NCI-H748 treated with DMSO at 0.1 percent for 48 hours (cell line): ENCODE data around the gene TPSAB1.
"Not testable (repeated sequence)": the region's sequence is repeated elsewhere in the genome, so short reads cannot be mapped to it uniquely, and the experiment has no call there.

Source experiments
- DNase-seq: peaks from one replicate; lab custom pipeline; 2025; lab: John Stamatoyannopoulos, UW

The TPSAB1 gene

GRCh38 chr16:1265090-1265630 is 24.7 kb downstream of the TPSAB1 start:
- DNase-seq, result no peak

GRCh38 chr16:1265826-1266225 is 25.3 kb downstream of the TPSAB1 start:
- no peak for DNase-seq

DNA sequence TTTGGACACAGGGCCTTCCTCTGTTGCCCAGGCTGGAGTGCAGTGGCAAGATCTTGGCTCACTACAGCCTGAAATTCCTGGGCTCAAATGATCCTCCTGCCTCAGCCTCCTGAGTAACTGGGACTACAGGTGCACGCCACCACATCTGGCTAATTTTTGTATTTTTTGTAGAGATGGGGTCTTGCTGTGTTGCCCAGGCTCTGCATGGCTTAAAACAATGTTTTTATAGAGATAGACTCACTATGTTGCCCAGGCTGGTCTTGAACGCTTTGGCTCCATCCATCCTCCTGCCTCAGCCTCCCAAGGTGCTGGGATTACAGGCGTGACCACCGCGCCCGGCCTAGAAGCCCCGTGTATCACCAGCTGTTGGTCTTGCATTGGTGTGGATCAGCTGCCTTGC is 28.9 kb downstream of the TPSAB1 start:
- DNase-seq, result not testable (repeated sequence)

DNA sequence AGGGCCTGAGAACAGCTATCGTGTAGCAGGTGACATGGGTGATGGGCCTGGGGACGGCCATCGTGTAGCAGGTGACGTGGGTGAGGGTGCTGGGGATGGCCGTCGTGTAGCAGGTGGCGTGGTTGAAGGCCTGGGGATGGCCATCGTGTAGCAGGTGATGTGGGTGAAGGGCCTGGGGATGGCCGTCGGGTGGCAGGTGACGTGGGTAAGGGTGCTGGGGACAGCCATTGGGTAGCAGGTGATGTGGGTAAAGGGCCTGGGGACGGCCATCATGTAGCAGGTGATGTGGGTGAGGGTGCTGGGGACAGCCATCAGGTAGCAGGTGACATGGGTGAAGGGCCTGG is 30.8 kb downstream of the TPSAB1 start:
- no peak for DNase-seq

- DNase-seq, result peak; percentile 74
Observed at GRCh38 chr16:1271724-1272413, 31.4 kb downstream of the TPSAB1 start.

DNA sequence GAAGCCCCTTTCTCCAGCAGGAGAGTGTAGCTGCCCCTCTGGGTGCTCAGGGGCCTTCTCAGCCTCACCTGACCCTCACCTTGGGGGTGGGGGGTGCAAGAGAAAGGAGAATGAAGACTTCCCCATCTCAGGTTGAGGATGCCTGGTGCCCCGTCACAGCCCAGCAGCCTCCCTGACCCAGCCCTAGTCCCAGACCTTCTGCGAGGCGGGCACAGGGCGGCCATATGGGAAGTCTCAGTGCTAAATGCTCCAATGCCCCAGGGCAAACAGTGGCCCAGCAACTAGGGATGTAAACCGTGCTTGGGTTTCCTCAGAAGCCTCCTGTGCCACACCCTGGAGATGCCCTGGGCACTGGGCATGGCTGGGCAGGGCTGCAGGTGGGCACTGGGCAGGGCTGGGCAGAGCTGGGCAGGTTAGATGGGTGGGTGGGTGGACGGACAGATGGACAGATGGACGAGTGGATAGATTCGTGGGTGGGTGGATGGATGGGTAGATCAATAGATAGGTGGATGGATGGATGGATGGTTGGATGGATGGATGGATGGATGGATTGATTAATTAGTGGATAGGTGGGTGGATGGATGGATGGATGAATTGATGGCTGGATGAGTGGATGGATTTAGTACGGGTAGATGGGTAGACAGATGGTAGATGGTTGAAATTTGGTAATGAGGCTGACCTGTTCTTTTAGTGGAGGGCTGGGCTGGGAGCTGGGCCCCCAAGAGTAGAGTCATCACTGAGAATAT is 32.1 kb downstream of the TPSAB1 start:
- DNase-seq, result no peak

DNA sequence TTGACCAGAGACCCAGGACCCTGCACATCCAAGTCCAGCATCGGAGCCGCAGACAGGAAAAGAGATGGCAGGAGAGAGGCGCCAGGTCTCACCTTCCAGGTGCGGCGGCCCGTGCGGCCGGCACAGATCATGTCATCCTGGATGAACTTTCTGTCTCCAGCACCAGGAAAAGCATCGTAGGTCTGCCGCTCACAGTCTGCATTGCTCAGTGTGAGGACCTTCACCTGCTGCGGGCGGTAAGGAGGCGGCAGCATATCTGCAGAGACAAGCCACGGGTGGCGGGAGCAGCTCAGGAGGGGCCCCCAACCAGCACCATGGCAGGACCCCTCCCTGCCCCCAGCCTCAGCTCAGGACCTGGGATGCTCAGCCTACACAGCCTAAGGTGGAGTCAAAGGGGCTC is 33.3 kb downstream of the TPSAB1 start:
- no peak for DNase-seq

- no peak for DNase-seq
Observed at GRCh38 chr16:1274767-1275166, 34.3 kb downstream of the TPSAB1 start.

DNA sequence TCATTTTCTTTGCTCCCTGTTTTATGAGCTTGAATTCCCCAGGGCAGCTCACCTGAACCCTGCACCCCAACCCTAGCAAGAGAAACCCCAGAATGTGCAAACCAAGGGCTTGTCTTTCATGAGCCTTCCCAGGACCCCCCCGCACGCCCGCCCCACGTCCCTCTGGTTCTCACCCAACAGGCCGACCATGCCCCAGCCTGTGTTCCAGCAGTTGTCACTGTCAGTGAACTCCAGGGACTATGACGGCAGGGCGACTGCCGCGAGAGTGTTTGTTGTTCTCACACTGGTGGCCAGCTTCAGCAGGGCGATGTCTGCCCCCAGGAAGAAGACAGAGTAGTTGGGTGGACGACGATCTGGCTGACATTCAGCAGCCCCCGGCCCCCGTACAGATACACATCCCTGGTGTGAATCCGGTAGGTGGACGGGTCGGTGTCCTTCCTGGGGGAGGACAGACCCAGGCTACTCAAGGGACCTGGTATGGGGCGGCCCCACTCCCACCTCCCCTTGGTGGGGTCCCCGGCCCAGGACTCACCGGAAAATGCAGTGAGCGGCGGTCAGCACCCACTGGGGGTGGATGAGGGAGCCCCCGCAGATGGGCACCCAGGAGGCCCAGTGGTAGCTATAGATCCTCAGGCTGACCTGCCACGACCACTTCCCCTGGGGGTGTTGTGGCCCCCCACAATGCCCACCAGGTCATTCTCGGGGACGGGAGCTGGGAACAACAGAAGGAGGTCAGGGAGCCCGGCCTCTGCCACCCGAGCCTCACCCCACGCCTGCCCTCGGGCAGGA is 35.5 kb downstream of the TPSAB1 start:
- DNase-seq, result no peak

- DNase-seq, result no peak
Observed at GRCh38 chr16:1276580-1276878, 36.0 kb downstream of the TPSAB1 start.

DNA sequence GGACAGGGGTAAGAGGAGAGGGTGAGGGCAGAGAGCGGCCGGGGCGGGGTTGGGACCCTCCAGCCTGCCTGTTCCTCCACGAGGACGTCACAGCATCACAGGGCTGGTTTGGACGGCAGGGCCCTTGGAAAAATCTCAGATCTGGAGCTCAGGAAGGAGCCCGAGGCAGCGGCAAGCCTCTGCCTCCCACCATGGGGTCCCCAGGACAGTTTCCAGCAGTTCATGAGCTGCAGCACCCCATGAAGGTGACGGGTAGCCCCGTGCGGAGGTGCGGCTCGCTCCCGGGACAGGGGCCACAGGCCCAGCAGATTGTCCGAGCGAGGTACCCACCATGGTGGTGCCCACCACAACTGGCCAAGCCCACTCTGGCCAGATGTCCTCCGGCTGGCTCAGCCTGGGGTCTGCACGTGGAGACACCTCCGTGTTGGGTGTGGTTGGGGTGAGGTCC is 36.7 kb downstream of the TPSAB1 start:
- DNase-seq, result no peak

- no peak for DNase-seq
Observed at GRCh38 chr16:1277617-1278282, 37.2 kb downstream of the TPSAB1 start.

- DNase-seq, result no peak
Observed at GRCh38 chr16:1278477-1278876, 38.0 kb downstream of the TPSAB1 start.

- DNase-seq, result no peak
Observed at GRCh38 chr16:1279081-1279944, 38.8 kb downstream of the TPSAB1 start.

- DNase-seq, result no peak
Observed at GRCh38 chr16:1279945-1280589, 39.6 kb downstream of the TPSAB1 start.

DNA sequence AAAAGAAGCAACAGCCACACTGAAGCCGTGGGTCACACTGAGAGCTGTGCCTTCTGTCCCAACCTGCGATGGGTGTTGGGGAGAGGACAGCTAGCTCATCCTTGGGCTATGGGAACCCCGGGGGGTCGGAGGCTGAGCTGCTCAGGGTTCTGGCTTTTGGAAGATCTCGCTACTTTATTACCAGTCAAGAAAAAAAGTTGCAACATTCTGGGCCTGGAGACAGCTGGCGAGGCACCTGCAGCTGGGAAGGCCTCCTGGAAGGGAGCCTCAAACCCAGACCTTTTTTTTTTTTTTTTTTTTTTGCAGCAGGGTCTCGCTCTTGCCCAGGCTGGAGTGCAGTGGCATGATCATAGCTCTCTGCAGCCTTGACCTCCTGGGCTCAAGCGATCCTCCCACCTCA is 40.3 kb downstream of the TPSAB1 start:
- DNase-seq, result no peak

DNA sequence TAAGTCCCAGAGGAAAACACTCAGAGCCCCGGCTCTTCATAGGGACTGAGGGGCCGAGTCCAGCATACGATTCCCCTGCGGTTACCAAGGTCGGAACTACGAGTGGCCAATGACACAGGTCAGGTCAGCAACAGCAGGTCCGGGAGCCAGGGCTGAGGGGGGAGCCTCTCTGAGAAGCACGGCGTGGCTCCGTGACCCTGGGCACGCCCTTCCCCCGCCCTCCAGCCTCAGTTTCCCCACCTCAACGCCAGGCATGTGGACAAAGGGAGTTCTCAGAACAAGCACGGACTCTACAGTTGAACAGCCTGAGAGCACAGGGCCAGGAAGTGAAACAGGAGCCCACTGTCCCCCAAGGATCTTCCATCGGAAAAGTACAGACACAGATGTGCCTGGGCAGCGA is 41.0 kb downstream of the TPSAB1 start:
- no peak for DNase-seq

DNA sequence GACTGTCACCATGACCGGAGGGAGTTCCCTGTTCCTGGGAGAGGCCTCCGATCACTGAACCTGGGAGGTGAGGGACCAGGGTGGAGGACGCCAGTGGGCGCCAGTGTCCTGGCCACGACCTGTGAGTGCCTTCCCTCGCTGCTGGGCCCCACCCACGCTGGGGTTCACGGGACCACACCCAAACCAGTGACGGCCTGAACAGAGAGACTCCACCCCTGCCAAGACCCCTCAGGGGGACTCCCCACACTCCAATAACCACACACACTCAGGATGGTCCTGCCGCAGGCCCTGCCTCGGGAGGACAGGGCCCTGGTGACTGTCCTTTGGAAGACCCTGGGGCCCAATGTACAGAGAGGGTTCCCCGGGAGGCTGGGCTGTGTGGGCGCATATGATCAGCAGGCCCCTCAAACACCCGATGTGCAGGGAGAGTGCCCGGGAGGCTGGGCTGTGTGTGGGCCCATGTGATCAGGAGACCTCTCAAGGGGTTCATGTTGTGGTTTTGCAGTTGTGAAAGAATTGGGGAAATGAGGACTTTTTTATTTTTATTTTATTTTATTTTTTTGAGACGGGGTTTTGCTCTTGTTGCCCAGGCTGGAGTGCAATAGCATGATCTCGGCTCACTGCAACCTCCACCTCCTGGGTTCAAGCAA is 41.9 kb downstream of the TPSAB1 start:
- no peak for DNase-seq

GRCh38 chr16:1283296-1283695 is 42.8 kb downstream of the TPSAB1 start:
- no peak for DNase-seq

GRCh38 chr16:1283996-1284616 is 43.6 kb downstream of the TPSAB1 start:
- no peak for DNase-seq
